GM12873 (cell line): ENCODE measurements around the gene C1QL4.

Experiments used
- CTCF ChIP-seq: IDR thresholded peaks from 2 replicates; pipeline ENCODE4 v1.5.1; 2012; ENCODE audit warnings: low read depth, mild to moderate bottlenecking, moderate library complexity, low read length, control low read depth; ENCODE audit not compliant: insufficient read depth; ENCODE audit errors: missing control alignments

C1QL4 gene

DNA sequence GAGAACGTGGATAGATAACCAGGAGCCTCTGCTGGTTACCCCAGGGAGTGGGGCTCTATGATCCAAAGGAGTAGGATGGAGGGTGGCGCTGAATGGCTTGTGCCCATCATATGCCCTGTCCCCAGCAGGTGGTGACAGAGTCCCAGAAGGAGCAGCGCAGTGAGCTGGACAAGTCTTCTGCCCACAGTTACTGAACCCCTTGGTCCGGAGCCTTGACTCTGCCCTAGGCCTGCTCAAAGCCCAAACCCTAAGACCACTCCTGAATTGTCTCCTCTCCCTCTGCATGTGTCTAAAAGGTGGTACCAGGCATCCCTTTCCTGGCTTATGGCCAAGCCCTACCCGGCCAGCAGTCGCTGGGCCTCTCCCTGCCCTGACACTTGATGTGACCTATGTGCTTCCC lies 38.8 kb downstream of the C1QL4 start:
- peak; percentile 35 for TF ChIP-seq CTCF

DNA sequence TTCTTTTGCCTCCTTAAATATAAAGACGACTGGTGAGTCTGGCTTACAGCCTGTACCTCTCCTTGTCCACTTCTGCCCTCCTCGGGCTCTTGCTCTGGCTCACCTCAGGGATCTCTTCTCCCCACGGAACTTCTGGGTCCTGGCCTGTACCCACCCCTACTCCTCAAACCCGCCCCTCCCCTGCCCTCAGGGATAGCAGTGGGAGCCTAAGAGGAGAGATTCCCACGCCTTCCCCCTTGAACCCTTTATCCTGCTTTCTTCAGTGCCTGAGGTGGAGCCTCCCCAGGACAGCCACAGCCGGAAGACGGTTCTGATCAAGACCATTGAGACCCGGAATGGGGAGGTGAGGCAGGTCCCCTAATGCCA lies 39.3 kb downstream of the C1QL4 start:
- no peak for TF ChIP-seq CTCF

GRCh38 chr12:49296836-49297694 lies 39.9 kb downstream of the C1QL4 start:
- peak; percentile 13 for TF ChIP-seq CTCF

GRCh38 chr12:49296034-49296835 lies 40.8 kb downstream of the C1QL4 start:
- peak; percentile 94 for TF ChIP-seq CTCF

- TF ChIP-seq CTCF, result no peak
Measured at GRCh38 chr12:49295082-49295936, 41.7 kb downstream of the C1QL4 start, which contains the start of gene PRPH. PRPH (plus strand) TSS chr12:49295147; CDS start chr12:49295201, 54 bp downstream.

DNA sequence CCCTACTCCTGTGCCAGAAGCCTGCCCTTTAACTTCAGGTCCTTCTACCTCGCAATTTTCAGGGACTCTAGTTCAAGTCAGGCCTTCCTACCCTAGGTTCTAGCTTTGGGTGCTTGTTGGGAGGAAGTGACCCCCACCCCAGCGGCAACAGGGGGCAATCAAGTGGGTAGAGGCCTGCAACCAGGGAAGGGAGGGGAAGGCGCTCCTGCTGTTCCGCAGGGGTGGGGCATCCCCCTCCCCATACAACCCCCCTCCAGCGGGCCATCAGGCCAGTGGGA lies 42.2 kb downstream of the C1QL4 start:
- TF ChIP-seq CTCF, result no peak
